ENCODE measurements around the gene PRSS50.
"Not testable (repeated sequence)": the region's sequence is repeated elsewhere in the genome, so short reads cannot be mapped to it uniquely, and the experiment has no call there.

The PRSS50 gene

GRCh38 chr3:46710229-46710628, 7.4 kb downstream of the PRSS50 start:
- peak in 3 of 10 donors; percentile 4 to 47 (median 7) for DNase-seq
- intact Hi-C loops (cut with DNase I) = no loop called here

- DNase-seq = peak in 5 of 10 donors; percentile 3 to 82 (median 8)
- intact Hi-C loops (cut with DNase I) = no loop called here
These were observed 7.9 kb downstream of the PRSS50 start for GRCh38 chr3:46709721-46710120.

GRCh38 chr3:46709157-46709654, 8.5 kb downstream of the PRSS50 start:
- peak in 3 of 10 donors; percentile 1 to 43 (median 4) for DNase-seq

GRCh38 chr3:46708401-46709156, 9.1 kb downstream of the PRSS50 start:
- peak in 6 of 10 donors; percentile 2 to 60 (median 26) for DNase-seq

More at GRCh38 chr3:46709157-46709654, 8.5 kb downstream of the PRSS50 start:
- intact Hi-C loops (cut with DNase I) = no loop called here

GRCh38 chr3:46707601-46708011, 10.1 kb downstream of the PRSS50 start:
- intact Hi-C loops (cut with DNase I) = no loop called here
- DNase-seq = peak in 6 of 10 donors; percentile 1 to 79 (median 31)

More at GRCh38 chr3:46708401-46709156, 9.1 kb downstream of the PRSS50 start:
- intact Hi-C loops (cut with DNase I) = no loop called here

- DNase-seq = peak in 5 of 10 donors; percentile 0 to 74 (median 20)
- intact Hi-C loops (cut with DNase I) = no loop called here
These were observed 10.7 kb downstream of the PRSS50 start for GRCh38 chr3:46706771-46707582.

- peak in 6 of 10 donors; percentile 3 to 80 (median 30) for DNase-seq
- intact Hi-C loops (cut with DNase I) = loop anchor here (1.0 kb wide), 1 partner anchor 203 kb away; no protein-coding TSS in a partner anchor
These were observed 11.7 kb downstream of the PRSS50 start for GRCh38 chr3:46705751-46706552.

GRCh38 chr3:46705022-46705530, 12.6 kb downstream of the PRSS50 start:
- intact Hi-C loops (cut with DNase I) = loop anchor here (1.0 kb wide), 1 partner anchor 204 kb away; no protein-coding TSS in a partner anchor
- peak; percentile 62 to 97 (median 78) for DNase-seq

GRCh38 chr3:46704346-46704745, 13.3 kb downstream of the PRSS50 start:
- DNase-seq = peak in 3 of 10 donors; percentile 21 to 66 (median 58)
- intact Hi-C loops (cut with DNase I) = not testable (repeated sequence)

- intact Hi-C loops (cut with DNase I) = no loop called here
- DNase-seq = peak in 3 of 10 donors; percentile 41 to 71 (median 41)
These were observed 14.6 kb downstream of the PRSS50 start for GRCh38 chr3:46703013-46703520.

GRCh38 chr3:46702246-46703012, 15.2 kb downstream of the PRSS50 start:
- peak in 3 of 10 donors; percentile 73 to 90 (median 87) for DNase-seq
- intact Hi-C loops (cut with DNase I) = no loop called here

- DNase-seq = peak in 5 of 10 donors; percentile 16 to 88 (median 84)
- intact Hi-C loops (cut with DNase I) = no loop called here
These were observed 16.3 kb downstream of the PRSS50 start, which contains the start of gene TMIE for GRCh38 chr3:46701181-46701939. Gene TMIE (plus strand): TSS chr3:46701392. CDS start chr3:46701488, 96 bp downstream.

- intact Hi-C loops (cut with DNase I) = no loop called here
- DNase-seq = peak in 8 of 10 donors; percentile 36 to 89 (median 60)
These were observed 16.9 kb downstream of the PRSS50 start for GRCh38 chr3:46700772-46701171.

GRCh38 chr3:46699676-46700523, 17.8 kb downstream of the PRSS50 start:
- intact Hi-C loops (cut with DNase I) = loop anchor here (10.0 kb wide), 1 partner anchor 215 kb away; no protein-coding TSS in a partner anchor

GRCh38 chr3:46695962-46696894, 21.4 kb downstream of the PRSS50 start:
- peak in 1 of 10 donors; percentile 41 for DNase-seq
- intact Hi-C loops (cut with DNase I) = loop anchor here (10.0 kb wide), 1 partner anchor 211 kb away; no protein-coding TSS in a partner anchor

More at GRCh38 chr3:46699676-46700523, 17.8 kb downstream of the PRSS50 start:
- peak in 1 of 10 donors; percentile 82 for DNase-seq
